Loucy (cell line): ENCODE measurements around the gene SERPINA5.

Source experiments
- EZH2phosphoT487 ChIP-seq: fragments of 200-600 bp; IDR thresholded peaks from 2 replicates; pipeline ENCODE4 v1.6.1; 2018; ENCODE audit warnings: antibody characterized with exemption, mild to moderate bottlenecking, moderate library complexity, borderline replicate concordance
- TF ChIP-seq, protein P1 (sequence below): fragments of 200-600 bp; sonication (generic); conservative IDR thresholded peaks from 2 replicates; pipeline ENCODE4 v1.5.1; 2014; ENCODE audit warnings: mild to moderate bottlenecking, antibody characterized with exemption, low read length

DNA sequence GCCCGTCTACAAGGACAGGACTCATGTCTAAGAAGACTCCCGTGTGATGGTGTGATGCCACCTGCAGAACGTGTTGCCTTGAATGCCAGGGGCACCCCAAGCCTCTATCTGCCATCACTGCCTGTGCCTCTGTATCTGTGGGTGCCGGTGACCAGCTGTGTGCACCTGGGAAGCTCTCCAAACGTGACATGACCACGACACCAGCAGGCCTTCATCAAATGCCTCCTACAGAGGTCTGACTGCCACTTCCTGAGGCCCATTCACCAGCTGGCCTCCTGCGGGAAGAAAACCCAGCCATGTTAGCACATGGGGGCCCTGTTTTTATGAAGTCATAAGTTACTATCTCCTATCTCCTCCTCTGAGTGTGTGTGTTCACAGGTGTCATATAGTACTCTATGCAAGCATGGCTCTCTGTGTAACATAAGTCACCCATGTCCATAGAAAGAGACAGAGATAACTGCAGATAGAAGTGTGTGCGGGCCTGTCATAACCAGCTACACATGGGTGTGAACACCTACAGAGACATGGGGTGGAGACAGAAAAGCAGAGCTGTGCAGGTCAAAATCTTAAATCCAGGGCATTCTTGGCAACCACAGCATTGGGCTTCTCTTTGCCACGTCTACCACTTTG is 38.3 kb upstream of the SERPINA5 start:
- TF ChIP-seq, protein P1, sequence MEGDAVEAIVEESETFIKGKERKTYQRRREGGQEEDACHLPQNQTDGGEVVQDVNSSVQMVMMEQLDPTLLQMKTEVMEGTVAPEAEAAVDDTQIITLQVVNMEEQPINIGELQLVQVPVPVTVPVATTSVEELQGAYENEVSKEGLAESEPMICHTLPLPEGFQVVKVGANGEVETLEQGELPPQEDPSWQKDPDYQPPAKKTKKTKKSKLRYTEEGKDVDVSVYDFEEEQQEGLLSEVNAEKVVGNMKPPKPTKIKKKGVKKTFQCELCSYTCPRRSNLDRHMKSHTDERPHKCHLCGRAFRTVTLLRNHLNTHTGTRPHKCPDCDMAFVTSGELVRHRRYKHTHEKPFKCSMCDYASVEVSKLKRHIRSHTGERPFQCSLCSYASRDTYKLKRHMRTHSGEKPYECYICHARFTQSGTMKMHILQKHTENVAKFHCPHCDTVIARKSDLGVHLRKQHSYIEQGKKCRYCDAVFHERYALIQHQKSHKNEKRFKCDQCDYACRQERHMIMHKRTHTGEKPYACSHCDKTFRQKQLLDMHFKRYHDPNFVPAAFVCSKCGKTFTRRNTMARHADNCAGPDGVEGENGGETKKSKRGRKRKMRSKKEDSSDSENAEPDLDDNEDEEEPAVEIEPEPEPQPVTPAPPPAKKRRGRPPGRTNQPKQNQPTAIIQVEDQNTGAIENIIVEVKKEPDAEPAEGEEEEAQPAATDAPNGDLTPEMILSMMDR, result no peak
- TF ChIP-seq EZH2phosphoT487, result no peak
